ENCODE data around the gene C6orf52. TPM values are rescaled to one million over a fixed set of nuclear protein-coding genes. Genes with fewer than 3 reads are reported as not detected.

C6orf52 gene
- total RNA-seq, 1 donor from 2014 or later = 2.9 TPM

GRCh38 chr6:10641528-10641927, 52.9 kb downstream of the C6orf52 start:
- Histone ChIP-seq H3K27ac (ENCODE audit: low read depth, low read length) (no peak overlapping the region), H3K27me3 (ENCODE audit: insufficient read depth, low read length) (no peaks in the 10 kb centered on the region), H3K36me3 (ENCODE audit: insufficient read depth, low read length) (no peaks in the 10 kb centered on the region), H3K9ac (ENCODE audit: low read length) (no peak overlapping the region), H3K9me3 (ENCODE audit: insufficient read depth, low read depth, low read length) (no peaks in the 10 kb centered on the region), H4K20me1 (ENCODE audit: insufficient read depth, low read length) (no peaks in the 10 kb centered on the region), H3K4me2 (ENCODE audit: low read length) (no peak overlapping the region), H3K79me2 (ENCODE audit: insufficient read depth, low read length) (no peaks in the 10 kb centered on the region), H3K4me3 (ENCODE audit: insufficient read depth, low read depth, low read length) (no peak overlapping the region), H3K4me1 (ENCODE audit: insufficient read depth, low read length) (no peaks in the 10 kb centered on the region), H2AFZ (ENCODE audit: low read depth, low read length) (no peak overlapping the region)
- no peak for FAIRE-seq
- peaks cover 3% of the 10 kb centered on the region for H3K9me3 Mint-ChIP-seq (ENCODE audit: unreplicated experiment)
- no peak overlapping the region for H3K4me3 Mint-ChIP-seq (ENCODE audit: unreplicated experiment)
- H3K36me3 Mint-ChIP-seq (ENCODE audit: low read depth, unreplicated experiment) = peaks cover 3% of the 10 kb centered on the region
- peaks cover 5% of the 10 kb centered on the region for H3K4me1 Mint-ChIP-seq (ENCODE audit: low read depth, unreplicated experiment)
- H3K27ac Mint-ChIP-seq (ENCODE audit: unreplicated experiment) = no peak overlapping the region
- no peak for TF ChIP-seq EZH2 (IDR thresholded peaks at IDR 0.05; ENCODE audit: insufficient read depth, low read length)
- TF ChIP-seq CTCF (IDR thresholded peaks at IDR 0.05; ENCODE audit: insufficient read depth, low read depth, low read length) = no peak
- no peak for DNase-seq (ENCODE audit: low read depth)
- no peaks in the 10 kb centered on the region for H3K27me3 Mint-ChIP-seq (ENCODE audit: low read depth, unreplicated experiment)

- H3K9me3 Mint-ChIP-seq (ENCODE audit: unreplicated experiment) = peaks cover 3% of the 10 kb centered on the region
Observed at GRCh38 chr6:10640412-10640811, 54.0 kb downstream of the C6orf52 start.

More at GRCh38 chr6:10640412-10640811, 54.0 kb downstream of the C6orf52 start:
- H3K36me3 ChIP-seq (ENCODE audit: insufficient read depth, low read length) = no peaks in the 10 kb centered on the region
- H2AFZ ChIP-seq (ENCODE audit: low read depth, low read length) = no peak overlapping the region
- no peak overlapping the region for H3K4me3 ChIP-seq (ENCODE audit: insufficient read depth, low read depth, low read length)
- FAIRE-seq (no peak), DNase-seq (ENCODE audit: low read depth) (no peak)
- TF ChIP-seq CTCF (IDR thresholded peaks at IDR 0.05; ENCODE audit: insufficient read depth, low read depth, low read length) (no peak), EZH2 (IDR thresholded peaks at IDR 0.05; ENCODE audit: insufficient read depth, low read length) (no peak)
- no peaks in the 10 kb centered on the region for H3K27me3 Mint-ChIP-seq (ENCODE audit: low read depth, unreplicated experiment)
- H3K4me2 ChIP-seq (ENCODE audit: low read length) = no peak overlapping the region
- no peaks in the 10 kb centered on the region for H3K4me1 ChIP-seq (ENCODE audit: insufficient read depth, low read length)
- no peaks in the 10 kb centered on the region for H3K27me3 ChIP-seq (ENCODE audit: insufficient read depth, low read length)
- H3K79me2 ChIP-seq (ENCODE audit: insufficient read depth, low read length) = no peaks in the 10 kb centered on the region
- no peak overlapping the region for H3K9ac ChIP-seq (ENCODE audit: low read length)
- H4K20me1 ChIP-seq (ENCODE audit: insufficient read depth, low read length) = no peaks in the 10 kb centered on the region
- peaks cover 3% of the 10 kb centered on the region for H3K36me3 Mint-ChIP-seq (ENCODE audit: low read depth, unreplicated experiment)
- H3K27ac ChIP-seq (ENCODE audit: low read depth, low read length) = no peak overlapping the region
- no peaks in the 10 kb centered on the region for H3K9me3 ChIP-seq (ENCODE audit: insufficient read depth, low read depth, low read length)
- no peak overlapping the region for H3K27ac Mint-ChIP-seq (ENCODE audit: unreplicated experiment)
- peaks cover 3% of the 10 kb centered on the region for H3K4me1 Mint-ChIP-seq (ENCODE audit: low read depth, unreplicated experiment)
- no peak overlapping the region for H3K4me3 Mint-ChIP-seq (ENCODE audit: unreplicated experiment)
